HUDEP-2 (cell line): ENCODE data around the gene C2orf78.
A peak's percentile ranks its signal among the peaks of the same experiment; 100 is the strongest.
"Not testable (repeated sequence)": the region's sequence is repeated elsewhere in the genome, so short reads cannot be mapped to it uniquely, and the experiment has no call there.

Experiments used
- DNase-seq, 76 experiments: peaks; one replicate each; lab custom pipeline; 2025; ENCODE audit not compliant: unreplicated experiment in 76 of 76; lab: John Stamatoyannopoulos, UW

Gene C2orf78

GRCh38 chr2:73783883-73784282, at the start of gene C2orf78:
C2orf78 (plus strand) TSS chr2:73784183; CDS start chr2:73784310, 127 bp downstream.
- not testable (repeated sequence) for DNase-seq

GRCh38 chr2:73736378-73736777, 47.6 kb upstream of the C2orf78 start:
- no peak for DNase-seq

- DNase-seq, result peak in 75 of 76 experiments; percentile 45 to 98 (median 94)
Measured at GRCh38 chr2:73736855-73737779, 46.9 kb upstream of the C2orf78 start, which contains the start of gene TPRKB. TPRKB (minus strand) TSS chr2:73737345; CDS start chr2:73734569, 2,776 bp downstream.

GRCh38 chr2:73739101-73739500, 44.9 kb upstream of the C2orf78 start:
- no peak for DNase-seq

GRCh38 chr2:73740767-73741166, 43.2 kb upstream of the C2orf78 start:
- DNase-seq, result no peak

- DNase-seq, result no peak
Measured at GRCh38 chr2:73746015-73746876, 37.7 kb upstream of the C2orf78 start.

GRCh38 chr2:73746877-73747208, 37.1 kb upstream of the C2orf78 start:
- DNase-seq, result no peak

GRCh38 chr2:73749314-73749713, 34.7 kb upstream of the C2orf78 start:
- DNase-seq, result no peak

GRCh38 chr2:73754332-73754731, 29.7 kb upstream of the C2orf78 start:
- peak in 4 of 76 experiments; percentile 13 to 39 (median 16) for DNase-seq

- DNase-seq, result no peak
Measured at GRCh38 chr2:73759285-73759764, 24.7 kb upstream of the C2orf78 start.

- no peak for DNase-seq
Measured at GRCh38 chr2:73759904-73760303, 24.1 kb upstream of the C2orf78 start.

- DNase-seq, result no peak
Measured at GRCh38 chr2:73762571-73762970, 21.4 kb upstream of the C2orf78 start.

GRCh38 chr2:73764945-73765344, 19.0 kb upstream of the C2orf78 start:
- DNase-seq, result no peak

GRCh38 chr2:73766349-73766748, 17.6 kb upstream of the C2orf78 start:
- no peak for DNase-seq

GRCh38 chr2:73766994-73767393, 17.0 kb upstream of the C2orf78 start:
- no peak for DNase-seq

GRCh38 chr2:73770725-73771124, 13.3 kb upstream of the C2orf78 start:
- no peak for DNase-seq

- peak in 6 of 76 experiments; percentile 2 to 41 (median 11) for DNase-seq
Measured at GRCh38 chr2:73772819-73773218, 11.2 kb upstream of the C2orf78 start.

- no peak for DNase-seq
Measured at GRCh38 chr2:73776381-73776780, 7.6 kb upstream of the C2orf78 start.

- DNase-seq, result no peak
Measured at GRCh38 chr2:73776869-73777519, 7.0 kb upstream of the C2orf78 start.

GRCh38 chr2:73778867-73779466, 5.0 kb upstream of the C2orf78 start:
- DNase-seq, result not testable (repeated sequence)
